Activated T-helper 1 cell treated with anti-CD3 and anti-CD28 coated beads, Interleukin-12 subunit alpha, Interleukin-12 subunit beta, Interleukin-2, Interleukin-4 antibody, amounts not matched to agents 30 ng/mL and 10 ng/mL and 1 ng/mL, durations not matched to agents 14 hours and 24 hours and 36 hours (primary cell): Measurements from ENCODE around the gene GSTO1. TPM values are rescaled to one million over a fixed set of nuclear protein-coding genes. Genes with fewer than 3 reads are reported as not detected.

Experiments used
- DNase-seq: peaks from one replicate; pipeline ENCODE4 v3.0.0; 2021; ENCODE audit warnings: low spot score
- H3K27ac Mint-ChIP-seq: one replicate; pipeline ENCODE4 v1.8.0; 2021; ENCODE audit warnings: mild to moderate bottlenecking, mixed read lengths
- H3K27me3 Mint-ChIP-seq: one replicate; pipeline ENCODE4 v1.8.0; 2022; ENCODE audit warnings: mild to moderate bottlenecking, moderate library complexity, mixed read lengths; ENCODE audit not compliant: insufficient read depth
- H3K36me3 Mint-ChIP-seq: one replicate; pipeline ENCODE4 v1.8.0; 2021; ENCODE audit warnings: low read depth, mixed read lengths
- H3K4me1 Mint-ChIP-seq: one replicate; pipeline ENCODE4 v1.8.0; 2021; ENCODE audit warnings: low read depth, mixed read lengths
- H3K4me3 Mint-ChIP-seq: one replicate; pipeline ENCODE4 v1.8.0; 2021; ENCODE audit warnings: mild to moderate bottlenecking, moderate library complexity, mixed read lengths
- H3K9me3 Mint-ChIP-seq: one replicate; pipeline ENCODE4 v1.8.0; 2021; ENCODE audit warnings: mixed read lengths
- intact Hi-C: fragments of 100-400 bp; cut with micrococcal nuclease; formaldehyde crosslinking; loops from one replicate; pipeline ENCODE4 v1.15.1; 2024
- total RNA-seq: library from RNA; stranded (reverse); gene quantifications from 2 replicates; pipeline ENCODE4 v1.2.3, GENCODE V29; 2022

Gene GSTO1
- total RNA-seq, 1 donor from 2014 or later: 125 TPM

- peak within 1 kb of the TSS; percentile 96 for H3K27ac Mint-ChIP-seq
- H3K27me3 Mint-ChIP-seq: peaks cover 4% of the 10 kb centered on the region
- intact Hi-C loops: loop anchor here (1.0 to 2.0 kb wide), 8 partner anchors 9 to 358 kb away; partner anchors contain the start of genes CFAP43, CFAP58 and ITPRIP
- H3K4me3 Mint-ChIP-seq: peak within 1 kb of the TSS; percentile 92
- peak; percentile 98 for DNase-seq
- no peaks in the 10 kb centered on the region for H3K9me3 Mint-ChIP-seq
- H3K4me1 Mint-ChIP-seq: peaks cover 45% of the 10 kb centered on the region
- H3K36me3 Mint-ChIP-seq: peaks cover 37% of the 10 kb centered on the region
These were observed 14.3 kb downstream of the GSTO1 start, which contains the start of gene GSTO2 for GRCh38 chr10:104268713-104269645. Gene GSTO2, plus strand, starts transcription at chr10:104269184. Its CDS starts 5,732 bp downstream, at chr10:104274916.

- Mint-ChIP-seq H3K27ac (no peak overlapping the region), H3K36me3 (peaks cover 2% of the 10 kb centered on the region), H3K4me3 (no peak overlapping the region), H3K9me3 (no peaks in the 10 kb centered on the region), H3K4me1 (peaks cover 6% of the 10 kb centered on the region), H3K27me3 (peaks cover 17% of the 10 kb centered on the region)
- intact Hi-C loops: no loop called here
- DNase-seq: no peak
These were observed 18.6 kb downstream of the GSTO1 start for GRCh38 chr10:104273286-104273685.

GRCh38 chr10:104273899-104274575 lies 19.3 kb downstream of the GSTO1 start:
- Mint-ChIP-seq H3K4me1 (peaks cover 5% of the 10 kb centered on the region), H3K36me3 (peaks cover 1% of the 10 kb centered on the region), H3K27me3 (peaks cover 21% of the 10 kb centered on the region), H3K9me3 (no peaks in the 10 kb centered on the region), H3K27ac (no peak overlapping the region), H3K4me3 (no peak overlapping the region)
- intact Hi-C loops: loop anchor here (1.0 kb wide), 1 partner anchor 76 kb away; no protein-coding TSS in a partner anchor
- DNase-seq: no peak

- DNase-seq: peak; percentile 34
- H3K36me3 Mint-ChIP-seq: no peaks in the 10 kb centered on the region
- H3K27ac Mint-ChIP-seq: no peak overlapping the region
- H3K4me3 Mint-ChIP-seq: no peak overlapping the region
- no peaks in the 10 kb centered on the region for H3K4me1 Mint-ChIP-seq
- H3K9me3 Mint-ChIP-seq: no peaks in the 10 kb centered on the region
- peaks cover 21% of the 10 kb centered on the region for H3K27me3 Mint-ChIP-seq
- intact Hi-C loops: loop anchor here (1.0 kb wide), 1 partner anchor 75 kb away; no protein-coding TSS in a partner anchor
These were observed 20.4 kb downstream of the GSTO1 start for GRCh38 chr10:104274762-104275721.

- no peak for DNase-seq
- Mint-ChIP-seq H3K4me3 (no peak overlapping the region), H3K27me3 (peaks cover 28% of the 10 kb centered on the region), H3K4me1 (no peaks in the 10 kb centered on the region), H3K27ac (no peak overlapping the region), H3K36me3 (no peaks in the 10 kb centered on the region), H3K9me3 (no peaks in the 10 kb centered on the region)
- intact Hi-C loops: no loop called here
These were observed 21.5 kb downstream of the GSTO1 start for GRCh38 chr10:104276192-104276591.

- H3K27ac Mint-ChIP-seq: no peak overlapping the region
- H3K4me1 Mint-ChIP-seq: no peaks in the 10 kb centered on the region
- H3K27me3 Mint-ChIP-seq: peaks cover 35% of the 10 kb centered on the region
- no peak for DNase-seq
- H3K4me3 Mint-ChIP-seq: no peak overlapping the region
- H3K9me3 Mint-ChIP-seq: no peaks in the 10 kb centered on the region
- intact Hi-C loops: no loop called here
- H3K36me3 Mint-ChIP-seq: no peaks in the 10 kb centered on the region
These were observed 23.1 kb downstream of the GSTO1 start for GRCh38 chr10:104277785-104278184.

- no peaks in the 10 kb centered on the region for H3K4me1 Mint-ChIP-seq
- H3K36me3 Mint-ChIP-seq: no peaks in the 10 kb centered on the region
- H3K9me3 Mint-ChIP-seq: no peaks in the 10 kb centered on the region
- no peak overlapping the region for H3K4me3 Mint-ChIP-seq
- peaks cover 37% of the 10 kb centered on the region for H3K27me3 Mint-ChIP-seq
- no peak overlapping the region for H3K27ac Mint-ChIP-seq
- intact Hi-C loops: no loop called here
- no peak for DNase-seq
These were observed 25.0 kb downstream of the GSTO1 start for GRCh38 chr10:104279550-104280259.

- H3K9me3 Mint-ChIP-seq: no peaks in the 10 kb centered on the region
- DNase-seq: no peak
- no peak overlapping the region for H3K27ac Mint-ChIP-seq
- no peaks in the 10 kb centered on the region for H3K36me3 Mint-ChIP-seq
- H3K4me1 Mint-ChIP-seq: no peaks in the 10 kb centered on the region
- intact Hi-C loops: no loop called here
- H3K4me3 Mint-ChIP-seq: no peak overlapping the region
- H3K27me3 Mint-ChIP-seq: peaks cover 33% of the 10 kb centered on the region
These were observed 27.0 kb downstream of the GSTO1 start for GRCh38 chr10:104281694-104282093.

- intact Hi-C loops: no loop called here
- H3K4me1 Mint-ChIP-seq: no peaks in the 10 kb centered on the region
- DNase-seq: no peak
- H3K27ac Mint-ChIP-seq: no peak overlapping the region
- no peaks in the 10 kb centered on the region for H3K9me3 Mint-ChIP-seq
- H3K27me3 Mint-ChIP-seq: peaks cover 45% of the 10 kb centered on the region
- no peak overlapping the region for H3K4me3 Mint-ChIP-seq
- H3K36me3 Mint-ChIP-seq: no peaks in the 10 kb centered on the region
These were observed 30.2 kb downstream of the GSTO1 start for GRCh38 chr10:104284846-104285245.

- Mint-ChIP-seq H3K4me3 (no peak overlapping the region), H3K27ac (no peak overlapping the region), H3K4me1 (peaks cover 9% of the 10 kb centered on the region), H3K9me3 (no peaks in the 10 kb centered on the region), H3K27me3 (peaks cover 50% of the 10 kb centered on the region), H3K36me3 (no peaks in the 10 kb centered on the region)
- intact Hi-C loops: no loop called here
- DNase-seq: no peak
These were observed 32.2 kb downstream of the GSTO1 start for GRCh38 chr10:104286939-104287338.

- Mint-ChIP-seq H3K4me3 (no peak overlapping the region), H3K27ac (no peak overlapping the region), H3K27me3 (peaks cover 40% of the 10 kb centered on the region), H3K9me3 (no peaks in the 10 kb centered on the region), H3K4me1 (peaks cover 16% of the 10 kb centered on the region), H3K36me3 (no peaks in the 10 kb centered on the region)
- intact Hi-C loops: no loop called here
- DNase-seq: no peak
These were observed 33.7 kb downstream of the GSTO1 start for GRCh38 chr10:104288355-104288754.
